Measurements from ENCODE around the gene LY9. TPM values are rescaled to one million over a fixed set of nuclear protein-coding genes. Genes with fewer than 3 reads are reported as not detected.

Gene LY9
- total RNA-seq, 3 donors from 2014 or later: 1.3 to 2.5 (median 2.3) TPM

- no peak for ATAC-seq
- intact Hi-C loops (cut with DNase I, micrococcal nuclease): no loop called here
These were observed 45.4 kb upstream of the LY9 start for GRCh38 chr1:160750608-160751007.

DNA sequence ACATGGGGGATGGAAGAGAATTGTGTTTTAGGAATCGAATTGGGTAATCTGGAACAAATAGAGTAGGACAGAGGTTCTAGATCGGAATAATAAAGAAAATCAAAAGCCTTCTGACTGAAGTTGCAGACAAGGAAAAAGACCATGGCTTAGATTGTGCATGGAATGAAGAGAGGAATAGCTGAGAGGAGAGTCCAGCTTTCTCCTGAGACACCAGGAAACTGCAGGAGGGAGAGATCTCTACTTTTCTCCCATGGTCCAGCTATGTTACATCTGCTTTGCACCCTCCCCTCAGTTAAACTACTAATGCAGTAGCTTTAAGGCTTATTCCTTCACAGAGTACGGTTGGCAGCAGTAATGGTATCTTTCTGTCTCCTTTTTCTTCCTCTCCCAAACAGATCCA lies 43.6 kb upstream of the LY9 start:
- H3K9me3 ChIP-seq: no peaks in the 10 kb centered on the region
- no peak overlapping the region for H3K4me3 ChIP-seq
- intact Hi-C loops (cut with DNase I, micrococcal nuclease): no loop called here
- H3K36me3 ChIP-seq (ENCODE audit: low read depth): no peaks in the 10 kb centered on the region
- H3K4me1 ChIP-seq (ENCODE audit: low read depth): no peaks in the 10 kb centered on the region
- no peak for ATAC-seq
- no peak for DNase-seq
- TF ChIP-seq CTCF (IDR thresholded peaks at IDR 0.05): no peak

More at GRCh38 chr1:160750608-160751007, 45.4 kb upstream of the LY9 start:
- Histone ChIP-seq H3K9me3 (no peaks in the 10 kb centered on the region), H3K36me3 (ENCODE audit: low read depth) (no peaks in the 10 kb centered on the region), H3K4me3 (no peak overlapping the region), H3K4me1 (ENCODE audit: low read depth) (no peaks in the 10 kb centered on the region)
- TF ChIP-seq CTCF (IDR thresholded peaks at IDR 0.05): no peak
- DNase-seq: no peak

DNA sequence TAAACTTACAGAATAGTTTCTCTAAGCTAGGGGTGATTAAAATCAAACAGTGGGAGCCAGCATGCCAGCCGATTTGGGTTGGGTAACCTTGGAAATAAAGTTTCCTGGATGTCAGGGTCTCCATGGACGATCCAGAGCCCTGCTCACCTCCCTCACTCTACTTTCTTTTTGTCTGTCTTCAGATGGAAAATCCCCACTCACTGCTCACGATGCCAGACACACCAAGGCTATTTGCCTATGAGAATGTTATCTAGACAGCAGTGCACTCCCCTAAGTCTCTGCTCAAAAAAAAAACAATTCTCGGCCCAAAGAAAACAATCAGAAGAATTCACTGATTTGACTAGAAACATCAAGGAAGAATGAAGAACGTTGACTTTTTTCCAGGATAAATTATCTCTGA lies 43.0 kb upstream of the LY9 start:
- H3K9me3 ChIP-seq: no peaks in the 10 kb centered on the region
- H3K4me1 ChIP-seq (ENCODE audit: low read depth): no peaks in the 10 kb centered on the region
- no peak for DNase-seq
- H3K4me3 ChIP-seq: no peak overlapping the region
- ATAC-seq: no peak
- H3K36me3 ChIP-seq (ENCODE audit: low read depth): no peaks in the 10 kb centered on the region
- no peak for TF ChIP-seq CTCF (IDR thresholded peaks at IDR 0.05)
- intact Hi-C loops (cut with DNase I, micrococcal nuclease): no loop called here

- TF ChIP-seq CTCF (IDR thresholded peaks at IDR 0.05): no peak
- H3K9me3 ChIP-seq: no peaks in the 10 kb centered on the region
- no peak overlapping the region for H3K4me3 ChIP-seq
- ATAC-seq: no peak
- no peaks in the 10 kb centered on the region for H3K4me1 ChIP-seq (ENCODE audit: low read depth)
- no peaks in the 10 kb centered on the region for H3K36me3 ChIP-seq (ENCODE audit: low read depth)
- DNase-seq: no peak
- intact Hi-C loops (cut with DNase I, micrococcal nuclease): no loop called here
These were observed 42.4 kb upstream of the LY9 start for GRCh38 chr1:160753594-160753993.

GRCh38 chr1:160755461-160755860 lies 40.5 kb upstream of the LY9 start:
- ATAC-seq: no peak
- no peak overlapping the region for H3K4me3 ChIP-seq
- no peaks in the 10 kb centered on the region for H3K36me3 ChIP-seq (ENCODE audit: low read depth)
- TF ChIP-seq CTCF (IDR thresholded peaks at IDR 0.05): no peak
- no peaks in the 10 kb centered on the region for H3K4me1 ChIP-seq (ENCODE audit: low read depth)
- intact Hi-C loops (cut with DNase I, micrococcal nuclease): no loop called here
- no peaks in the 10 kb centered on the region for H3K9me3 ChIP-seq
- no peak for DNase-seq
